ENCODE results near the gene SFXN4. TPM values are rescaled to one million over a fixed set of nuclear protein-coding genes. Genes with fewer than 3 reads are reported as not detected.

Gene SFXN4
- total RNA-seq, 1 donor from 2014 or later = 16.7 TPM

GRCh38 chr10:119090968-119091367 lies 74.5 kb downstream of the SFXN4 start:
- H3K4me3 ChIP-seq (ENCODE audit: insufficient read depth, low read depth, low read length) = no peak overlapping the region
- no peaks in the 10 kb centered on the region for H4K20me1 ChIP-seq (ENCODE audit: insufficient read depth, low read length)
- no peaks in the 10 kb centered on the region for H3K36me3 ChIP-seq (ENCODE audit: insufficient read depth, low read length)
- peak overlapping the region; percentile 38 for H3K4me2 ChIP-seq (ENCODE audit: low read length)
- H2AFZ ChIP-seq (ENCODE audit: low read depth, low read length) = no peak overlapping the region
- H3K4me1 ChIP-seq (ENCODE audit: insufficient read depth, low read length) = peaks cover 9% of the 10 kb centered on the region
- Mint-ChIP-seq H3K36me3 (ENCODE audit: low read depth, unreplicated experiment) (no peaks in the 10 kb centered on the region), H3K4me1 (ENCODE audit: low read depth, unreplicated experiment) (no peaks in the 10 kb centered on the region), H3K27me3 (ENCODE audit: low read depth, unreplicated experiment) (peaks cover 4% of the 10 kb centered on the region), H3K27ac (ENCODE audit: unreplicated experiment) (no peak overlapping the region), H3K4me3 (ENCODE audit: unreplicated experiment) (no peak overlapping the region), H3K9me3 (ENCODE audit: unreplicated experiment) (peaks cover 2% of the 10 kb centered on the region)
- no peaks in the 10 kb centered on the region for H3K9me3 ChIP-seq (ENCODE audit: insufficient read depth, low read depth, low read length)
- H3K79me2 ChIP-seq (ENCODE audit: insufficient read depth, low read length) = no peaks in the 10 kb centered on the region
- peaks cover 4% of the 10 kb centered on the region for H3K27me3 ChIP-seq (ENCODE audit: insufficient read depth, low read length)
- no peak overlapping the region for H3K9ac ChIP-seq (ENCODE audit: low read length)
- TF ChIP-seq CTCF (IDR thresholded peaks at IDR 0.05; ENCODE audit: insufficient read depth, low read depth, low read length) (no peak), EZH2 (IDR thresholded peaks at IDR 0.05; ENCODE audit: insufficient read depth, low read length) (no peak)
- peak; percentile 84 for DNase-seq (ENCODE audit: low read depth)
- FAIRE-seq = no peak
- H3K27ac ChIP-seq (ENCODE audit: low read depth, low read length) = no peak overlapping the region

Other genes with a start within 250 kb of the SFXN4 start
- 3.0 and 4.7 TPM in 2 replicates for gene NANOS1, start 136.0 kb downstream of the SFXN4 start, total RNA-seq
- 137 and 146 TPM in 2 replicates for gene EIF3A, start 84.9 kb downstream of the SFXN4 start, total RNA-seq
- 39.9 and 41.8 TPM in 2 replicates for gene DENND10, start 61.6 kb downstream of the SFXN4 start, total RNA-seq
- 118 and 127 TPM in 2 replicates for gene PRDX3, start 13.1 kb upstream of the SFXN4 start, total RNA-seq
- 6.8 and 8.5 TPM in 2 replicates for gene GRK5, start 41.9 kb upstream of the SFXN4 start, total RNA-seq